ENCODE results near the gene AURKAIP1.

The AURKAIP1 gene

DNA sequence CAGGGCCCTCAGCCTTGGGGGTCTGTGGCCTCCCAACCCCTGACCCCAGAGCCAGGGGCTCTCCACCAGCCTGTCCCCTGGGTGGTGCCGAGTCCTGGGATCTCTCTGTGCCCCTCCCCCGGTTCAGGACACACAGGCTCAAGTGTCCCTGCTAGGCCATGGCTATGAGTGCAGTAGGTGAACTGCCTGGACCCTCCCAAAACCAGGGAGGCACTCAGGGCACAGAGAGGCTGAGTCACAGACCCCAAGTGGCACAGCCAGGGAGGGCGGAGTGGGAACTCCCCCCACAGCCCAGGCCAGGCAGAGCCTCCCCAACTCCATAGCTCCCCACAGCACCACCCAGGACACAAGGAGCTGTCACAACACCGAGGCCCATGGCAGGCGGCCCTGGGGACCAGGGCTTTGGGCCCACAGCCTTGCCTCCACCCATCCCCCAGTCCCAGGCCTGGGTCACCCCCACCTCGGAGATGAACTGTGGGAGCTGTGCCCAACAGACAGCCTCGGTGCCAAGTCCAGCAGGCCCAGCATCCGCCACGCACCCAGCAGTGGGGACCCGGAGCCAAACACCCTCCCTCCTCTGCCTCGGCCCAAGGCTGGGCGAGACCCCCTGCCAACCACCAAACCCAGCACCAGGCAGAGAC lies 29.0 kb downstream of the AURKAIP1 start:
- DNase-seq = no peak

DNA sequence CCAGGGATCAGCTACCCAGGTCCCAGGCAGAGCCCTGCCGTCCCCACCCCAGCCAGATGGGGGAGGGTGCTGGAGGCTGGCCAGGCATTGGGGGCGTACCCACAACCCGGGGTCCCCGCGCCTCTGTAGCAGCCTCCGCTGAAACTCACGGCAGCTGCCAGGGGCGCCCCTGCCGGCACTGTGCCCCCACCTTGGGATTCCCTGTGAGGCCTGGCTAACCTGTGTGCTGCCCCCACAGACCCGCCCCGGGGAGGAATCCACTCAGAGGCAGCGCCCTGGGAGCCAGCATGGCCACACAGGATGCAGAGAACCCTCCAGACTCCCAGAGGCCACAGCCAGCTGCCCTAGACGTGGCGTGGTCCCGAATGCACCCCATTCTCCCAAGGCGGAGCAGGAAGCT lies 29.6 kb downstream of the AURKAIP1 start:
- DNase-seq = no peak

DNA sequence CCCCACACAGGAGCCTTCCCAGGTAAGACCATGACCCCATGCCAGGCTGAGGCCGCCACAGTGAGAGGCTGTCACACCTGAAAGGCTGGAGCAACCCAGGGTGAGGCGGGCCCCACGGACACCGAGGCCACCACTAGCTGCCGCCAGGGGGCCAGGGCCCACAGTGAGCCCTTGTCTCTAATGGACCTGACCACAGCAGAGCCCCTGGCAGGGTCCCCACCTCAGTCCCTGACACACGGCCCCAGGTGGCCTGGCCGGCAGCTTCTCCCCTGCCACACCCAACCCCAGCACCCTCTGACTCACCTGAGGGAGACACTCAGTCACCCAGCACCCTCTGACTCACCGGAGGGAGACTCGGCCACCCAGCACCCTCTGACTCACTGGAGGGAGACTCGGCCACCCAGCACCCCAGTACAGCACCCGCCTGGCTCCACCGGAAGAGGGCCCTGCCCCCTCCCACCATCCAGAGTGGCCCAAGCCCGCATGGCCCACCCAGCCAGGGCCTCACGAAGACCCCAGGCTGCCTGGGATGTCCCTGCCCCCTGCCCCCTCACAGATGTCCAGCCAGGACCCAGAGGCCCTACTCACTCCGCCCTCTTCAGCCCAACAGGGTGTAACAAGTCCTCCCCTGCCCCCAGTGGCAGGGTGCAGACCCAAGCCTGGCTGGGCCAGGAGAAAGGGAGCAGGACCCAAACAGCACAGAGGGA lies 30.2 kb downstream of the AURKAIP1 start:
- no peak for DNase-seq

DNA sequence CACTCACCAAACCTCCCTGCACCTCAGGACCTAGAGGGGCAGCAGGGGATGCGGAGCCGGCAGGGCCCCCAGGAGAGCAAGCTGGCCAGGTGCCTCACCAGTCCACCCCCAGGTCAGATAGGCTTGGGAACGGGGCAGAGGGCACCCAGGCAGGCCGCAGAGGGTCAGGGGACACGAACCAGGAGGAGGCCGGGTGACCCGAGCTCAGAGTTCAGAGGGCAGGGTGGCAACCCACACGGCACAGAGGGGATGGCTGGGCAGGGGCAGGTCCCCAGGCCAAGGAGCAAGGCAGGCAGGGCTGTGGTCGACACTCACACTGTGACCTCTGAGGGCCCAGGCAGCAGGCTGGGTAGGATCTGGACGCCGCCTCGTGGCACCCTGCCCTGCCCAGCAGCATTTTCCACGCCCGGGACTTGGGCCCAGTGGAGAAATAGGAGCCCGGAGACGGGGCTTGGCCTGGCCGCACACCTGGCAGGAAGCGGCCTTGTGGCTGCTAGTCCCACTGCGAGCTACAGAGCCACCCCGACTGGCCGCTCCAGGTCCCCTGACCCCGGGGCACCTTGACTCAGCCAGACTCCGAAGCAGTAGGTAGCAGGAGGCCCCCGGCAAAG lies 31.1 kb downstream of the AURKAIP1 start:
- DNase-seq = no peak

DNA sequence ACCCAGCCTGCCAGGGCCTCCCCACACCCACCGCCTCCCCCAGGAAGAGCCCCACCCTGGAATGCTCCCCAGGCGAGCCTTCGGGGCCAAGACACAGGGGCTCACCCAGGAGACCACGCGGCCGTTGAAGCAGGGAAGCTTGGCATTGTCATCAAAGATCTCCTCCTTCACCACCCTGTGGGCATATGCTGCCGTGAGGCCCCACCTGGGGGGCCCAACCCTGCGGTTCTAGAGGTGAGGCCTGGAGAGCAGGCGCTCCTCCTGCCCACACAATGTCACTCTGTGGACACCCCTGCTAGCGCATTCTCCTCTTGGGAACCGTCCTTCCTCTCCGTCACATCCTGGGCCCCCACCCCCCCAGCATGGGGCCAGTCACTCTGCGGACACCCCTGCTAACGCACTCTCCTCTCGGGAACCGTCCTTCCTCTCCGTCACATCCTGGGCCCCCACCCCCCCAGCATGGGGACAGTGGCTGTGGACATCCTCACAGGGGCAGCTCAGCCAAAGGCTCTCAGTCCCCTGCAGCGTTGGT lies 32.4 kb downstream of the AURKAIP1 start:
- DNase-seq = no peak

DNA sequence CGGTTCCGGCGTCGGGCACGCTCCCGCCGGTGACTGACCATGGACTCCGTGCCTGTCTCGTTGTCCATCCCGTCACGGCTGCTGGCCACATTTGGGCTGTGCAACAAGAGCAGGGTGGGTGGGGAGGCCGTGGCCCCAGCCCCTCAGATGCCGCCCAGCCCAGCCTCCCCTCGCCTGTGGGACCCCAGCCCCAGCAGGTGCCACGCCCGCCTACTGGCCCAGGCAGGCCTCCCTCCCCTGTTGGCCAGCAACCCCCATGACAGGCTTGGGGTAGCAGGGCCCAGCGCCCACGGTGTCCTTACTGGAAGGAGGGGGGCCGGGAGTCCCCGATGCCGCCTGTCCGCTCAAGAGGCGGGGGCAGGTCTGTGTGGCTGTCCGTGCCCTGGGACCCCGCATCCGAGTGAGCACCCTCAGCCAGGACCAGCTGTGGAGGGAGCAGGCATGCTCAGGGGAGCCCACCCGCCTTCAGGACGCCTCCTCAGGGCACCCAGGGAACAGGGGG lies 32.9 kb downstream of the AURKAIP1 start:
- no peak for DNase-seq

DNA sequence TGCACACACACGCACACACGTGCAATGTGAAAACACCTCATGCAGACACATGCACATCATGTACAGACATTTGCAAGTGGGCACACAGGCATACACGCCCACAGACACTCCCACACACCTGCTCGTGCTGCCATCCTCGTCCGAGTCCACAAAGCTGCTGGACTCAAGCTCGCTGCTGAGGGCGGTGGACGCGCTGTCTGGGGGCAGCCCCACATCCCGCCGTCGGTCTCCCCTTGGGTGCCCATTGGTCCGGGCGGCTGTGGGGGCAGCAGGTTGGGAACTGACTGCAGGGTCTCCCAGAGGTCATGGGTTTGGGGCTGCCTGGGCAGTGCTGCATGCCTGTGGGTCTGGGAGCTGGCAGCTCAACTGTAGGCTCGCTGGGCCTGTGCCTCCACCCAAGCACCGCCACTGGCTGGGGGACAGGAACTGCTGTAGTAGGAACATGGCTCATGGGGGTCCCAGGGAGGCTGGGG lies 33.4 kb downstream of the AURKAIP1 start:
- DNase-seq = no peak

DNA sequence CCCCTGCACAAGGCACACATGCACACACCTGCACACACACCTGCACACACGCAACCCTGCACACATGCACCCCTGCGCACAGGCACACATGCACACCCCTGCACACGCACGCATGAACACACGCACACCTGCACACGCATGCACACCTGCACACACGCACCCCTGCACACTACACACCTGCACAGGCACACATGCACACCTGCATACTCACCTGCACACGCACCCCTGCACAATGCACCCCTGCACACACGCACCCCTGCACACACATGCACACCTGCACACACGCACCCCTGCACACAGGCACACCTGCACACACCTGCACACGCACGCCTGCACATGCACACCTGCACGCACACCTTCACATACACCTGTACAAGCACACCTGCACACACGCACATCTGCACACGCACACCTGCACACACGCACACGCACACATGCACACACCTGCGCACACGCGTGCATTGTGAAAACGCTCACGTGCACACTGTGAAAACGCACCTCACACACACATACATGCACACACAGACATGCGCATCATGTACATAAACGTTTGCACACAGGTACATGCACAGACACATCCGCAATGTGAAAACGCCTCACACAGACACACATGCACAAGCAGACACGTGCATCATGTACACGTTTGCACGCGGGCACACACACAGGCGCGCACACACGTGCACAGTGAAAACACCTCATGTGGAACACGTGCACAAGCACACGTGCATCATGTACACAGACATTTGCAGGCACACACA lies 34.0 kb downstream of the AURKAIP1 start:
- no peak for DNase-seq

DNA sequence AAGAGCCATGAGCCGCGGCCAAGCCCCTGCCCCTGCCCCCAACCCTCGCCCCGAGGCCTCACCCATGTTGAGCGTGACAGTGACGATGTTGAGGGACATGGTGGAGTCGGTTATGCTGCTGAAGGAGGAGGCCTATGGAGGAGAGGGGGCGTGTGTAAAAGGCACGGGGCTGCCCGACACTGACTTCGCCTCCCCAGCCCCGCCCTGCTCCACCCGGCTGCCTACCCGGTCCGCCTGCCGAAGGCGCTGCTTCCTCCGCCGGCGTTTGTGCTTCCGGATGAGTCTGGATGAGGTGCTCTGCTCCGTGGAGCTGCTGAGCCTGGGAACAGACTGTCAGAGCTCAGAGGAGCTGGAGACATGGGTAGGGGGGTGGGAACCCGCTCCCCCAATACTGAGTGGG lies 34.8 kb downstream of the AURKAIP1 start:
- DNase-seq = no peak

DNA sequence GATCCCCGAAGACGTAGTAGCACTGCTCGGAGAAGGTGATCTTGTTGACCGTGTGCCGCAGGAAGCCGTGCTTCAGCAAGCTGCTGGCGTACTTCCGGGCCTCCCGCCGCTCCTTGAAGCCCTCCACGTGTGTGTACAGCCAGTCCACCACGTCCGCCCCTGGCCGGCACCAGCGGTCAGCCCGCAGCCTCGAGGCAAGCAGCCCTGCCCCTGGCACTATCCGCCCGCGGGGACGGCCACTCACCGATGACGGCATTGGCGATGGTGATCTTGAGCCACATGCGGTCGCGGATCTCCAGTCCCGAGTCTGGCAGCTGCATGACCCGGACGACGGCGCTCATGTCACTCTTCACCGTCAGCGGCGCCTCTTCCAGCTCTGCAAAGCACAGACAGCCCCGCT lies 36.7 kb downstream of the AURKAIP1 start:
- no peak for DNase-seq

DNA sequence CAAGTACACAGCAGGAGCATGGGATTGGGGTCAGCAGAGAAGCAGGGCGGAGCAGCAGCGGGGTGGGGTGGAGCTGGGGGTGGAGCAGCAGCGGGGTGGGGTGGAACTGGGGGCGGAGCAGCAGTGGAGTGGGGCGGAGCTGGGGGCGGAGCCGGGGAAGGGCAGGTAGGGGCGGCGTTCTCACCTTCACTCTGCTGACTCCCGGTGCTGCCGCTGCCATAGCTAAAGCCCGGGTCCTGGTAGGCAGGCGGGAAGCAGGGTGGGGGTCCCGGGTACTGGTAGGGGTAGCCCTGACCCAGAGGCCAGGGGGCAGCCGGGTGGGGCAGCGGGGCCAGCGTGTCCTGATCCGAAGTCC lies 37.2 kb downstream of the AURKAIP1 start:
- no peak for DNase-seq

DNA sequence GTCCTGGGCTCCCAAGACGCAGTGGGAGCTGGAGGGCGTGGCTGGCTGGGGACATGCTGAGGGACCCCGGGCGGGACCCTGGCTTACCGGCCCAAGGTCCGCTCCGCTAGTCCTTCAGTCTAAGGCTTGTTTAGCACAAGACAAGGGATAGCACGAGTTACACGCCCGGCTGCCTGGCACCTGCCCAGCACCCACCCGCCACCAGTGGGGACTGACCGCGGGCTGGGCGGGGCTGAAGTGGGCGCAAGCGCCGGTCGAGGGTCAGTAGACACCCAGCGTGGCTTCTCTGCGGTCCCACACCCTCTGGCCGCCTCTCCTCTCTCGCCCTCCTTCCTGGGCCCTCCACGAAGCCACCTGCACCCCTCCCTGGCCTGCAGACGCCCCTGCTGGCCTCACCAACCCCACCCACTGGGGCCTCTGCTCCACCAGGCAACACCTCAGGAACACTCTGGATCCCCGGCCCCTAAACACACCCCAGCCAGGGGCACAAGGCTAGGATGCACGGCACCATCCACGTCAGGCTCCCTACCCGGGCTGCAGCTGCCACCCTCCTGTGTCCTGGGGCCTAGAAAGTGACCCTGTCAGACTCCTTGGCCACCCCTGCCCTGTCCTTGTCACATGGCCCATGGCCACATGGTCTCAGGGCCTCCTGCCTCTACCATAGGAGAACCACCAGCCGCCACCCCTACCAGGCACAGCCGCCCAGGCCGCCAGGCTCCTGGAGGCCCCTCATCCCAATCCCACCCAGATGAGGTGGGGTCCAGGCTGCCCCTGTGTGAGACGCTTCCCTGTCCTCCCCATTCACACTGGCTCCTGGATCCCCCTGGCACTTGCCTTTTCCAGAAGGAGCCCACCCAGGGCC lies 37.8 kb downstream of the AURKAIP1 start:
- no peak for DNase-seq

DNA sequence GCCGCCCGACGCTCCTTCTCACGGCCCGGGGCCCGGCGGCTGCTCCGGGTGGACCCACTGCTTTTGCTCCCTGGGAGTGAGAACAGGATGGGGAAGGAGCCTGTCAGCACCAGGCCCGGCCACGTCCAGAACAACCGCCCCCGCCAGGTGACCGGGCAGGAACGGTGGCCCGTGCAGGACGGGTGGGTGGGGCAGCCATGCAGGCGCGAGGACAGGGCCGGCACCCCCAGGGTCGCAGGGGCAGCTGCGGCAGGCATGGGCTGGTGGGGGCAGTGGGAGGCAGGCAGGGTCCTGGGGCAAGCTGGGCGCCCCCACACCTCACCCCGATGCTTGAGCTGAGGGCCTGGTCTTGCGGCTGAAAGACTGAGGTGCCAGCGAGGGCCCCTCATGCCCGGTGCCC lies 38.6 kb downstream of the AURKAIP1 start:
- DNase-seq = no peak

DNA sequence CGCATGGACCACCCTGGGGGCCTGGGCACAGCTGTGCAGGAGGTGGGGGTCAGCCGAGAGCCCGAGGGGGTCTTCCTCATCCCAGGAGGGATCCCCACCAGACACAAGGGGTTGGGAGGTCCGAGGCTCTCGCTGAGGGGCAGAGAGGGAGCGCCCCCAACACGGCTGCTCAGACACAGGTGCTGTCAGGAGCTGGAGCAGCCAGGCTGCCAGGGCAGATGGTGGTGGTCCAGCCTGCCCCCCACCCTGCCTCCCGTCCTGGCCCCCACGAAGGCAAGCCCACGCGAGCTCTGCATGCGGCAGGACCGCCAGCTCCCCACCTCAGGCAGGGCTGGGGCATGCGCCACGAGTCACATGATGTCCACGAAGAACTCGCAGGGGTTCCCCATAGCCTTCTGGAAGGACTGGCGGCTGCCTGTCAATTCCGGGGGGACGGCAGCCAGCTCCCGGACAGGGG lies 39.2 kb downstream of the AURKAIP1 start:
- DNase-seq = no peak

DNA sequence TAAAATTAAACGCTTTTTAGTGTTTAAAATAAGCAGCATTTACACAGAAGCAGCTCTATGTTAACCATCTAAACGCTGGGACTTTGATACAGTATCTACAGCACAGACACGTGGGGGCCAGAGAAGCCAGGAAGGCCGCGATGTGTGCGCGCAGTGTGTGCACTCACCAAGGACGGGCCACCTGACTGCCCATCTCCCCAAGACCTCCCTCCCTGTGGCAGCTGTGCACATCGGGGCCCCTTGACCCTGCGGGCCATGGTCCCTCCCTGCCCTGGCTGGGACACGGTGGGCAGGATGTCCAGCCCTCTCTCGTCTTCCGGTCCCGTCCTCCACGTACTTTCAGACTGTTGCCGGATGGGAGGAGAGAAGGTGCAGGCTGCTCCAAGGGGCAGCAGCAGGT lies 39.7 kb downstream of the AURKAIP1 start:
- DNase-seq = no peak

DNA sequence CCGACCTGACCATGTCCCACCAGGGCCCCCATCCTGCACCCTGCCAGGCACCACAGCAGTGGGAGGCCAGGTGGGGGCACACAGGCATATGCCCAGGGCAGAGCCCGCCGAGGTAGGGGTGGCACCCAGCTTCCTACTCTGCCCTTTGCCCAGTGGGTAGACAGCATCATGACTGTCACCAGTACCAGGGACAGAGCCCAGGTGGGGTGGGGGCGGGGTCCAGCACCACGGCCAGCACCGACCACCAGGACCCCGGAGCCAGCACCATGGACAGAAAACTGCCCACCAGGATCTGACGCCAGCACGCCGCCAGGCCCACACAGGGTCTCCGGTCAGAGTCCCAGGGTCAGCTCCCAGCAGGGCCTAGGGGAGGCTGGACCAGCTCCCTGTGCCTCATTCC lies 40.2 kb downstream of the AURKAIP1 start:
- DNase-seq = no peak

DNA sequence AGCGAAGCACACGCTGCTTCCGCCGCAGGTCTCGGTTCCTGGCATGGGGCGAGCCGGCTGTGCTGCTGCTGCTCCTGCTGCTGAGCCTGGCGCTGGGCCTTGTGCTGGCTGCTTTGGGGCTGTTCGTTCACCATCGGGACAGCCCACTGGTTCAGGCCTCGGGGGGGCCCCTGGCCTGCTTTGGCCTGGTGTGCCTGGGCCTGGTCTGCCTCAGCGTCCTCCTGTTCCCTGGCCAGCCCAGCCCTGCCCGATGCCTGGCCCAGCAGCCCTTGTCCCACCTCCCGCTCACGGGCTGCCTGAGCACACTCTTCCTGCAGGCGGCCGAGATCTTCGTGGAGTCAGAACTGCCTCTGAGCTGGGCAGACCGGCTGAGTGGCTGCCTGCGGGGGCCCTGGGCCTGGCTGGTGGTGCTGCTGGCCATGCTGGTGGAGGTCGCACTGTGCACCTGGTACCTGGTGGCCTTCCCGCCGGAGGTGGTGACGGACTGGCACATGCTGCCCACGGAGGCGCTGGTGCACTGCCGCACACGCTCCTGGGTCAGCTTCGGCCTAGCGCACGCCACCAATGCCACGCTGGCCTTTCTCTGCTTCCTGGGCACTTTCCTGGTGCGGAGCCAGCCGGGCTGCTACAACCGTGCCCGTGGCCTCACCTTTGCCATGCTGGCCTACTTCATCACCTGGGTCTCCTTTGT lies 41.3 kb downstream of the AURKAIP1 start:
- DNase-seq = no peak

DNA sequence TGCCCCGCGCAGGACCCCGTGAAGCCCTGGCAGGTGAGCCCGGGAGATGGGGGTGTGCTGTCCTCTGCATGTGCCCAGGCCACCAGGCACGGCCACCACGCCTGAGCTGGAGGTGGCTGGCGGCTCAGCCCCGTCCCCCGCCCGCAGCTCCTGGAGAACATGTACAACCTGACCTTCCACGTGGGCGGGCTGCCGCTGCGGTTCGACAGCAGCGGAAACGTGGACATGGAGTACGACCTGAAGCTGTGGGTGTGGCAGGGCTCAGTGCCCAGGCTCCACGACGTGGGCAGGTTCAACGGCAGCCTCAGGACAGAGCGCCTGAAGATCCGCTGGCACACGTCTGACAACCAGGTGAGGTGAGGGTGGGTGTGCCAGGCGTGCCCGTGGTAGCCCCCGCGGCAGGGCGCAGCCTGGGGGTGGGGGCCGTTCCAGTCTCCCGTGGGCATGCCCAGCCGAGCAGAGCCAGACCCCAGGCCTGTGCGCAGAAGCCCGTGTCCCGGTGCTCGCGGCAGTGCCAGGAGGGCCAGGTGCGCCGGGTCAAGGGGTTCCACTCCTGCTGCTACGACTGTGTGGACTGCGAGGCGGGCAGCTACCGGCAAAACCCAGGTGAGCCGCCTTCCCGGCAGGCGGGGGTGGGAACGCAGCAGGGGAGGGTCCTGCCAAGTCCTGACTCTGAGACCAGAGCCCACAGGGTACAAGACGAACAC lies 42.1 kb downstream of the AURKAIP1 start:
- DNase-seq = no peak

DNA sequence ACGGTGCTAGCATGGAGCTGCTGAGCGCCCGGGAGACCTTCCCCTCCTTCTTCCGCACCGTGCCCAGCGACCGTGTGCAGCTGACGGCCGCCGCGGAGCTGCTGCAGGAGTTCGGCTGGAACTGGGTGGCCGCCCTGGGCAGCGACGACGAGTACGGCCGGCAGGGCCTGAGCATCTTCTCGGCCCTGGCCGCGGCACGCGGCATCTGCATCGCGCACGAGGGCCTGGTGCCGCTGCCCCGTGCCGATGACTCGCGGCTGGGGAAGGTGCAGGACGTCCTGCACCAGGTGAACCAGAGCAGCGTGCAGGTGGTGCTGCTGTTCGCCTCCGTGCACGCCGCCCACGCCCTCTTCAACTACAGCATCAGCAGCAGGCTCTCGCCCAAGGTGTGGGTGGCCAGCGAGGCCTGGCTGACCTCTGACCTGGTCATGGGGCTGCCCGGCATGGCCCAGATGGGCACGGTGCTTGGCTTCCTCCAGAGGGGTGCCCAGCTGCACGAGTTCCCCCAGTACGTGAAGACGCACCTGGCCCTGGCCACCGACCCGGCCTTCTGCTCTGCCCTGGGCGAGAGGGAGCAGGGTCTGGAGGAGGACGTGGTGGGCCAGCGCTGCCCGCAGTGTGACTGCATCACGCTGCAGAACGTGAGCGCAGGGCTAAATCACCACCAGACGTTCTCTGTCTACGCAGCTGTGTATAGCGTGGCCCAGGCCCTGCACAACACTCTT lies 42.8 kb downstream of the AURKAIP1 start:
- DNase-seq = no peak

All from NCI-H1048 (cell line).